Measurements from ENCODE around the gene AADACL4. TPM values are rescaled to one million over a fixed set of nuclear protein-coding genes. Genes with fewer than 3 reads are reported as not detected.

The AADACL4 gene
- total and polyA plus RNA-seq, 2 experiments from 2014 or later = not detected

Small RNA genes lying within 50 kb of the gene (small RNA-seq; reads per million reads assigned to genes)
- not detected for gene AC244670.1 (ENCODE audit: low replicate concordance)

Other genes starting within 250 kb of the AADACL4 start
- gene DHRS3, start 25.9 kb upstream of the AADACL4 start, total RNA-seq (2014; rRNA removed; shearing (Covaris generic)) = 21.0 and 21.2 TPM in 2 replicates
- gene DHRS3, start 25.9 kb upstream of the AADACL4 start, polyA plus RNA-seq (2016; fragmentation: Nextera tagmentation; extraction: Ambion mirVana) = 24.8 and 26.0 TPM in 2 replicates
- gene AADACL3, start 72.0 kb downstream of the AADACL4 start, total RNA-seq (2014; rRNA removed; shearing (Covaris generic)) = 1.5 and 2.1 TPM in 2 replicates
- gene AADACL3, start 72.0 kb downstream of the AADACL4 start, polyA plus RNA-seq (2016; fragmentation: Nextera tagmentation; extraction: Ambion mirVana) = 0.30 and 0.47 TPM in 2 replicates
- gene CFAP107, start 102.1 kb downstream of the AADACL4 start, total RNA-seq (2014; rRNA removed; shearing (Covaris generic)) = 0.07 TPM in 1 of 2 replicates, not detected in the other
- not detected in 2 replicates for gene CFAP107, start 102.1 kb downstream of the AADACL4 start, polyA plus RNA-seq (2016; fragmentation: Nextera tagmentation; extraction: Ambion mirVana)
- not detected in 2 replicates for gene PRAMEF12, start 129.7 kb downstream of the AADACL4 start, total RNA-seq (2014; rRNA removed; shearing (Covaris generic))
- gene PRAMEF12, start 129.7 kb downstream of the AADACL4 start, polyA plus RNA-seq (2016; fragmentation: Nextera tagmentation; extraction: Ambion mirVana) = not detected in 2 replicates
- gene PRAMEF1, start 147.3 kb downstream of the AADACL4 start, total RNA-seq (2014; rRNA removed; shearing (Covaris generic)) = 0.23 TPM in 1 of 2 replicates, not detected in the other
- gene PRAMEF1, start 147.3 kb downstream of the AADACL4 start, polyA plus RNA-seq (2016; fragmentation: Nextera tagmentation; extraction: Ambion mirVana) = not detected in 2 replicates
- not detected in 2 replicates for gene PRAMEF11, start 187.3 kb downstream of the AADACL4 start, total RNA-seq (2014; rRNA removed; shearing (Covaris generic))
- gene PRAMEF11, start 187.3 kb downstream of the AADACL4 start, polyA plus RNA-seq (2016; fragmentation: Nextera tagmentation; extraction: Ambion mirVana) = not detected in 2 replicates
- not detected in 2 replicates for gene HNRNPCL1, start 204.6 kb downstream of the AADACL4 start, total RNA-seq (2014; rRNA removed; shearing (Covaris generic))
- not detected in 2 replicates for gene HNRNPCL1, start 204.6 kb downstream of the AADACL4 start, polyA plus RNA-seq (2016; fragmentation: Nextera tagmentation; extraction: Ambion mirVana)
- gene PRAMEF2, start 213.0 kb downstream of the AADACL4 start, total RNA-seq (2014; rRNA removed; shearing (Covaris generic)) = not detected in 2 replicates
- gene PRAMEF2, start 213.0 kb downstream of the AADACL4 start, polyA plus RNA-seq (2016; fragmentation: Nextera tagmentation; extraction: Ambion mirVana) = not detected in 2 replicates
- not detected in 2 replicates for gene PRAMEF4, start 242.1 kb downstream of the AADACL4 start, total RNA-seq (2014; rRNA removed; shearing (Covaris generic))
- not detected in 2 replicates for gene PRAMEF4, start 242.1 kb downstream of the AADACL4 start, polyA plus RNA-seq (2016; fragmentation: Nextera tagmentation; extraction: Ambion mirVana)

Data from GM23338 (cell line).